ACHN (cell line): ENCODE results near the gene SLC13A3.
"Not testable (repeated sequence)": the region's sequence is repeated elsewhere in the genome, so short reads cannot be mapped to it uniquely, and the experiment has no call there.

Source experiments
- DNase-seq: peaks from one replicate; pipeline ENCODE4 v3.0.0-alpha.2; 2015
- in situ Hi-C: cut with HindIII; loops from 2 replicates; pipeline ENCODE4 v1.10.0; 2017; ENCODE audit warnings: low sequenced_read_pairs, low pct_ligation_motif_present, low pct_unique_long_range_greater_than_20kb

SLC13A3 gene

GRCh38 chr20:46683011-46683667 is 31.9 kb upstream of the SLC13A3 start:
- DNase-seq, result no peak
- in situ Hi-C loops, result no loop called here

- DNase-seq, result no peak
- in situ Hi-C loops, result no loop called here
Measured at GRCh38 chr20:46682063-46682821, 31.0 kb upstream of the SLC13A3 start.

- in situ Hi-C loops, result no loop called here
- peak; percentile 57 for DNase-seq
Measured at GRCh38 chr20:46681032-46681854, 30.0 kb upstream of the SLC13A3 start.

GRCh38 chr20:46680684-46681031 is 29.4 kb upstream of the SLC13A3 start:
- in situ Hi-C loops, result no loop called here
- no peak for DNase-seq

- in situ Hi-C loops, result no loop called here
- no peak for DNase-seq
Measured at GRCh38 chr20:46678516-46678915, 27.3 kb upstream of the SLC13A3 start.

GRCh38 chr20:46677608-46678007 is 26.3 kb upstream of the SLC13A3 start:
- DNase-seq, result no peak
- in situ Hi-C loops, result no loop called here

GRCh38 chr20:46676649-46677316 is 25.5 kb upstream of the SLC13A3 start:
- DNase-seq, in situ Hi-C loops: not testable (repeated sequence)

- DNase-seq, result no peak
- in situ Hi-C loops, result no loop called here
Measured at GRCh38 chr20:46674253-46675083, 23.2 kb upstream of the SLC13A3 start.

GRCh38 chr20:46673394-46674252 is 22.4 kb upstream of the SLC13A3 start:
- DNase-seq, result no peak
- in situ Hi-C loops, result no loop called here

- DNase-seq, result no peak
- in situ Hi-C loops, result no loop called here
Measured at GRCh38 chr20:46672543-46673148, 21.4 kb upstream of the SLC13A3 start.

GRCh38 chr20:46671866-46672542 is 20.7 kb upstream of the SLC13A3 start:
- no peak for DNase-seq
- in situ Hi-C loops, result no loop called here

GRCh38 chr20:46670585-46671584 is 19.6 kb upstream of the SLC13A3 start:
- in situ Hi-C loops, result no loop called here

GRCh38 chr20:46670228-46670584 is 18.9 kb upstream of the SLC13A3 start:
- in situ Hi-C loops, result no loop called here

More at GRCh38 chr20:46670585-46671584, 19.6 kb upstream of the SLC13A3 start:
- no peak for DNase-seq

GRCh38 chr20:46666818-46667515 is 15.7 kb upstream of the SLC13A3 start:
- in situ Hi-C loops, result no loop called here
- DNase-seq, result no peak

More at GRCh38 chr20:46670228-46670584, 18.9 kb upstream of the SLC13A3 start:
- no peak for DNase-seq

GRCh38 chr20:46666306-46666705 is 15.0 kb upstream of the SLC13A3 start:
- DNase-seq, result no peak
- in situ Hi-C loops, result no loop called here
